PC-9 (cell line): ENCODE results near the gene BRINP3.

Experiments used
- CTCF ChIP-seq: fragments of 200-600 bp; sonication (generic); conservative IDR thresholded peaks from 2 replicates; pipeline ENCODE4 v1.6.1; 2017; ENCODE audit warnings: mixed run types, antibody characterized with exemption, mild to moderate bottlenecking, moderate library complexity
- EZH2 ChIP-seq: fragments of 200-600 bp; sonication (generic); IDR thresholded peaks from 2 replicates; pipeline ENCODE4 v1.8.0; 2017; ENCODE audit warnings: antibody characterized with exemption, low read depth

- no peak for TF ChIP-seq CTCF
- TF ChIP-seq EZH2, result no peak
Measured at GRCh38 chr1:190243056-190243455, 234.6 kb downstream of the BRINP3 start.
